HG02943 (cell line): Measurements from ENCODE around the gene SYT8.
"Not testable (repeated sequence)": the region's sequence is repeated elsewhere in the genome, so short reads cannot be mapped to it uniquely, and the experiment has no call there.

Source experiments
- ATAC-seq: cut with Tn5 transposase; IDR thresholded peaks from one replicate; pipeline ENCODE4 v1.9.1; 2021; ENCODE audit warnings: mild to moderate bottlenecking, low read depth, moderate library complexity; ENCODE audit not compliant: unreplicated experiment

The SYT8 gene

DNA sequence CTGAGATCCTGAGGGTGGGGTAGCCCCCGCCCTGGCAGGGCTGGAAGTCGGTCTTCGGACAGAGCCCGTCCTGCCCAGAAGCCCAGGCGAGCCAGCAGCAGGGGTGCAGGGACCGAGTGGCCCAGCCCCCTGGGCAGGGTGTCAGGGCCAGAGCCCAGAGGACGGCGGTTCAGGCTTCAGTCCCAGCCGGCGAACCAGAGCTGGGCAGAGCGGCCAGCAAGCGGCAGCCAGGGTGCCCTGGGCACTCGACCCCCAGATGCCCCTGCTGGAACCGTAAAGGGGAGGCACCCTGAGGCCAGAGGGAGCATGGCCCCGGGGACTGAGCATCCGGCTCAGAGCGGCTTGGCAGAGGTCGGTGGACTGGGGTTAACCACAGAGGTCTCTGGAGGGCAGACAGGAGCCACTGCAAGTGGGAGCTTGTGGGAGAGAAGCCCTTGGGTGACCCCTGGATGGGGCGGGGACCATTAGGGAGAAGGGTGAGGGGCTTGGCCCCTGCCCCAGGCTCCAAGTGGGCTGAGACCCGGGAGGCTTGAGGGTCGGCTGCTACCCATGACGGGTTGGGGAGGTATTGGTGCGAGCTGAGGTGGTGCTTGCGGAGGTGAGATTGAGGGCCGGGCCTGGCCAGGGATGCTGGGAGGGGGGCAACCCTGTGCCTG is 34.0 kb downstream of the SYT8 start:
- ATAC-seq = no peak

GRCh38 chr11:1869427-1870325 is 34.9 kb downstream of the SYT8 start:
- ATAC-seq = no peak

GRCh38 chr11:1870326-1870696 is 35.5 kb downstream of the SYT8 start:
- ATAC-seq = no peak

DNA sequence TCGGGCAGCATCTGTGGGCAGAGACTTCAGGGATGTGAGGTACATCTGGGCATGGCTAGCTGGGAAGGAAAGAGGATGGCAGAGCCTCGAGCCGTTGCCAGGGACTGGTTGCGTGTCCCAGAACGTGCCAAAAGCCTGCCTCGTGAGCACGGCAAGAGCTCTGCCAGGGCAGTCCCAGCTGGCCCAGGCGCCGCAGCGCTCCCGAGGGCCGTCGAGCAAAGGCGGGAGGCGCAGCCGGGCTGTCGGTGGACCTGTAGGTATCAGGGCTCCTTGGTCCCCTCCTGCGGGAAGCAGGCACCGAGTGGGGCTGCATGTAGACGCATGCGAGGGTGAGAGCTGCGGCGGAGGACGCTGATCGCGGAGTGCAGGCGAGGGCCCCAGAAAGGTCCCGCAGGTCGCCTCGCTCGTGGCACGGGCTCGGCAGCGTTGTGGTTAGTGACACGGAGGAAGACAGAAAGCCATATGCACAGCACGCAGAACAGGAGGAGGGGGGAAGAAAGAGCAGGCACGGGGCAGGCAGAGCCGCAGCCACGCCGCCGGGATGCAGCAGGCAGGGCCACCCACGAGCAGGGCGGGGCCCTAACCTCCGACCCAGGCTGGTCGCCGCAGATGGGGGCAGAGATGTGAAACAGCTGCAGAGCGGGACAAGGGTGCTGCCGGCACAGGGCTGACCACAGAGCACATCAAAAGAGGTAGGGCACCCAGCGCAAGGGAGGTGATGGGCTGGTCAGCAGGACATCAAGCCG is 36.1 kb downstream of the SYT8 start:
- no peak for ATAC-seq

DNA sequence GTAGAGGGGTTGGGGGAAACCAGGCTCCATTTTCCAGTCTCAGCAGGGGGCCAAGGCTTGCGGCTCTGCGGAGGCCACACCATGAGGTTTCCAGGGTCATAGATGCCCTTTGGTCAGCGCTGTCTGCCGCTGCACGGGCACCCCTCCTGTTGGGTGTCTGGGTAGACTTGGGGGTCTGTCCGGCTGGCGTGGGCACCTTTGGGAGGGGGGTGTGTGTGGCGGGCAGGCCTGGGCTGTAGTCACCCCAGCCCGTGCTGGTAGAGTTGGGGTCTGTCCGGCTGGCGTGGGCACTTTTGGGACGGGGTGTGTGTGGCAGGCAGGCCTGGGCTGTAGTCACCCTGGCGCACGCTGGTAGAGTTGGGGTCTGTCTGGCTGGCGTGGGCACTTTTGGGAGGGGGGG is 36.7 kb downstream of the SYT8 start:
- ATAC-seq = no peak

GRCh38 chr11:1872267-1872985 is 37.6 kb downstream of the SYT8 start:
- no peak for ATAC-seq

DNA sequence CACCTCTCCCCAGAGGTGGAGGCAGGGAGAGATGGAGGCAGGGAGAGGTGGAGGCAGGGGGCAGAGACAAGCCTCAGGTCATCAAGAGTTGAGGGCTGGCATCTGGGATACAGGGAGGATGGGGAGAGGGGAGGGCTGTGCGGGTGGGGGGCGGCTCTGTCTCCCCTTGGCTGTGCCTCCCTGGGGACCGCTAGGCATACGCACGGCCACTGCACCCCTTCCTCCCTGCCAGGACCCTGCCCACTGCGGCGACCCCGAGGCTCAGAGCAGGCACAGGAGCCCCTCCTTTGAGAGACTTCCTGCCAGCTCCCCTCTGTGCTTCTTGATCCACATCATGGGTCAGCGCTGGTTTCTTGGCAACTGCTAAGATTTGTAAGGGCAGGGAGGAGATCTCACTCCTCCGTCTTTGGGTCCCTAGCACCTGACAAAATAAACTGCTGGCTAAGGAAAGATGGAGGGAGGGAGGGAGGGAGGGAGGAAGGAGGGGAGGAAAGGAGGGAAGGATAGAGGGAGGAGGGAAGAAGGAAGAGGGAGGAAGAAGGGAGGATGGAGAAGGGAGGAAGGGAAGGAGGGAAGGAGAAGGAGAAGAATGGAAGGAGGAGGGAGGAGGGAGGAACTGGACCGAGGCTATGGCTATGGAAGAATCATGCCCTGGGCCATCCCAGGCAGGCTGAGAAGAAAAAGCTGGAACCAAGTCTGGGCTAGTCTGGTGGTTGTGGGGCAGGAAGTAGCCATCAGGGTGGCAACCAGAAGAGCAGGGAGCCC is 38.4 kb downstream of the SYT8 start:
- ATAC-seq = no peak

DNA sequence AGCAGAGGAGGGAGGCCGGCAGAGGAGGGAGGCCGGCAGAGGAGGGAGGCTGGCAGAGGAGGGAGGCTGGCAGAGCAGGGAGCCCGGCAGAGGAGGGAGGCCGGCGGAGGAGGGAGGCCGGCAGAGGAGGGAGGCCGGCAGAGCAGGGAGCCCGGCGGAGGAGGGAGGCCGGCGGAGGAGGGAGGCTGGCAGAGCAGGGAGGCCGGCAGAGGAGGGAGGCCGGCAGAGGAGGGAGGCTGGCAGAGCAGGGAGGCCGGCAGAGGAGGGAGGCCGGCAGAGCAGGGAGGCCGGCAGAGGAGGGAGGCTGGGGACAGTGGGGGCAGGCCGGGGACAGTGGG is 39.0 kb downstream of the SYT8 start:
- not testable (repeated sequence) for ATAC-seq

GRCh38 chr11:1874441-1875092 is 39.8 kb downstream of the SYT8 start:
- ATAC-seq = not testable (repeated sequence)

- no peak for ATAC-seq
Measured at GRCh38 chr11:1875093-1875850, 40.5 kb downstream of the SYT8 start.

GRCh38 chr11:1875851-1876301 is 41.1 kb downstream of the SYT8 start:
- not testable (repeated sequence) for ATAC-seq

DNA sequence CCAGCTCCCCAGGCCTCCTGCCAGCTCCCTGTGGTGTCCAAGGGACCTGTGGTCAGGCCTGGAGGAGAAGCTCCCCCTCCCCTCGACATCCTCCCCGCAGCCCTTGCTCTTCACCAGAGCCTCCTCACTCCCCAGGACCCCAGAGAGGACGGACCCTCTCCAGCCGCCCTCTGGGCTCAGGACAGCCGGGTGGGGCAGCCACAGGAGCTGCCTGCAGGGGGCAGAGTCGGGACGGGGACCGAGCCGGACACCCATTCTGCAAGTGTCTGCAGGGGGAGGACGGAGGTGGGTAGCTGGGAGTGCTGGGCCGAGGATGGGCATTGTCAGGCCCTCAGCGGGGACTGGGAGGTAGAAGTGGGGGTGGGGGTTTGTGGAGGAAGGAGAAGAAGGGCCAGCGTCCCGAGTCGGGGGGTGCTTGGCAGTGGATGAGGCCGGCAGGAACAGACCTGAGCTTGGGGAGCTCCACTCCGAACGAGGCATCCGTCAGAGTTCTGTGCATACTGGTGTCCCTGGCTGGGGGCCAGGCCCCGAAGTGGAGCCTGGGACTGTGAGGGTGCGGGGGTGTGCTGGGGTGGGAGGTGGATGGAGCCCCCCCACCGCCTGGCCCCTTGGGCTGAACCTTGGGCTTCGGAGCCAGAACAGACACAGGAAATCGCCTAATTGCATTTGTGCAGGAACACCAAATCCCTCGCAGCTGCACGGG is 41.7 kb downstream of the SYT8 start:
- no peak for ATAC-seq

DNA sequence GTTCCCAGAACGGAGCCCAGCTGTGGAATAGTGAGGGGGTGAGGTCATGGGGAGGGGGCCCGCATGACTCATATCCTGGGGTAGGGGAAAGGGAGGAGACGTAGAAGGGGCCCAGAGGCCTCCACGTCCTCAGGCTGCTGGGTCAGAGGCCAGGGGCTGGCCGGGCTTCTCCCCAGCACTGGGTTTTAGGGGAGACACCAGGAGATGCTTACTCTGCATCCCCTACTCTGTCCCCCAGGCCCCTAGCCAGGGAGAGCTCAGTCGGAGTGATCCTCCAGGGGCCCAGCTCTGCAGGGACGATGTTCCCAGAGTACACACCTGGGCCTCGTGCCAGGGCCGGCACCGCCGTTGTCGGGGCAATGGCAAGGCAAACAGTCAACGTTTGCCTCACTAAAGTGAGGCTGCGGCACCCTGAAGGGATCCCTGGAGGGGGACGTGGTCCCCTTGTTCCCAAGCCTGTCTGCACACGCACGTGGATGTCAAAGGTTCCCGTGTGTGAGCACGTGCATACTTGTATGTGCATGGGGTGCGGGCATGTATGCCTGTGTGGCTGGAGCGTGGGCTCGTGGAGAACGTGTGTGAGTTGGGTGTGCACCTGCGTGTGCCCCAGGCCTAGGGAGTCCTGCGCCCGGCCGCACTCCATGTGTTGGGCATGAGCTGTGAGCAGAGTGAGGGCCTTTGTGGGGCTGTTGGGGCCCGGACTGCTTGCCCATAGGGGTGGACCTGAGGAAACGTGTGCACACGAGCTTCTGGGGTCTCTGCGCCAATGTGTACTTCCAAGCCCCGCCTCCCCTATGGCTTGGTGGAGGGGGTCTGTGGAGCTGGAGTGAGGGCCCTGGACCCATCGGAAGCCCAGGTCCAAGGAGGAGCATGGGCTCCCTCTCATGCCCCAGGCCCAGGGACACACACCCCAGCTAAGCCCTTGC is 42.7 kb downstream of the SYT8 start:
- ATAC-seq = no peak

DNA sequence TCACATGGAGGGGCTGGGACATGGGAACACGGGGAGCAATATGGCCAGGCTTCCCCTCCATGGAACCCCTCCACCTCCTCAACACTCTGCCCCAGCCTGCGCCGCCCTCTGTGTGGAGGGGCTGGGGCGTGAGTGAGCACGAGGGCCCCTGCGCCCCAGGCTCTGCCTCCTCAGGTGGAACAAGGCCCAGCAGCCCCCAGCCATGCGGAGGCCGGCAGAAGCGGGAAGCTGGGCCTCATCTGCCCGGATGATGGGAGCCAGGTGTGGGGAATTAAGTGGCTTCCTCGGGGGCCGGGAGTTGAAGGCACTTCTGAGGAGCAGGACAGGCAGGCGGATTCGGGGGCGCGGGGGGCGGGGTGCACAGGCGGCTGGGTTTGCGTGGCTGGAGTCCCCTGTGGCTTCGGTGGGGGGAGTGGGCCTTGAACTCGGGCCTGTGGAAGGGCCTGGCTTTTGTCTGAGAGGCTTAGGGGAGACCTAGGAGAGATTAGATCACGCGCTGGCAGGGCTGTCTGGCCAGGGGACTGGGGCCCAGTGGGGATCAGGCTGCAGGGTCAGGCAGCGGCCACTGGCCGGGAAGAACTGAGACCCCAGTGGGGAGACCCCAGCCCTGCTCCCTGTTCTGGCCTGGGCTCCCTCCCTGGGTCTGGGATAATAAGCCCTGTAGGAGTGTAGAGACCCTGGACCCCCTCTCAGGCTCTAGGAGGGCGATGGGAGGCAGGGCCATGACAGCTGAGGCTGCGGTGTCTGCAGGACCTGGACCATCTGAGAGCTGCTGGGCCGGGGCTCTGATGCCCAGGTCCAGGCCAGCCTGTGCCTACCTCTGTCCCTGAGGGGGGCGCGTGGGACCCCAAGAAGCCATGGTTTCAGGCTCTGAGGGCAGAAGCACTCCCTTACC is 43.6 kb downstream of the SYT8 start:
- ATAC-seq = no peak

GRCh38 chr11:1879342-1879940 is 44.7 kb downstream of the SYT8 start:
- no peak for ATAC-seq
